K562 (cell line): Measurements from ENCODE around the gene ZC3H11A. TPM values are rescaled to one million over a fixed set of nuclear protein-coding genes. Genes with fewer than 3 reads are reported as not detected.

Experiments used
- ATAC-seq: fragments of 200-7000 bp; cut with Tn5 transposase; 3 replicates; pipeline ENCODE4 v1.9.1; 2020; ENCODE audit warnings: moderate library complexity
- BruUV-seq: library from RNA; stranded (reverse); fragments of 400-500 nt; replicated peaks from 2 replicates; lab custom pipeline; 2021; lab: Mats Ljungman, UMichigan
- CTCF ChIA-PET: fragments of 300-600 bp; formaldehyde crosslinking; extraction: SDS; loops from one replicate; lab custom pipeline; 2021; ENCODE audit warnings: low intra/inter-chr PET ratio; lab: Yijun Ruan, JAX
- POLR2A ChIA-PET: fragments of 300-600, 350-650 bp; sonication (Branson Sonifier 250); formaldehyde crosslinking; extraction: SDS; loops from one replicate; lab custom pipeline; 2021; ENCODE audit warnings: antibody characterized with exemption, inconsistent platforms; lab: Yijun Ruan, JAX
- DNase-seq, 4 experiments: peaks; one replicate each; pipeline versions ENCODE4 v3.0.0 to v3.0.0-alpha.2; 2011 to 2018; ENCODE audit warnings: low spot score in 3 of 4, mixed read lengths in 3 of 4; ENCODE audit errors: extremely low read depth in 1 of 4
- FAIRE-seq: peaks from 2 replicates; lab custom pipeline; 2011; peaks lifted over from hg19 to GRCh38; lab: Jason Lieb, UNC
- H2AFZ ChIP-seq: 2 replicates; pipeline ENCODE4 v1.6.0; 2011; ENCODE audit warnings: low read depth, low read length, control low read depth, inconsistent platforms
- H3K27ac ChIP-seq: fragments of 200-600 bp; 3 replicates; pipeline ENCODE4 v1.8.0; 2011; ENCODE audit warnings: low read depth, mild to moderate bottlenecking, control low read depth, inconsistent platforms, low read length, moderate library complexity, mixed read lengths; ENCODE audit errors: extremely low read depth
- H3K27me3 ChIP-seq, 2 experiments: fragments of 300-600 bp in 1 of 2; 2 replicates in 1 of 2; 3 replicates in 1 of 2; pipeline versions ENCODE4 v1.6.0 to v1.8.0; 2011; ENCODE audit warnings: inconsistent platforms in 2 of 2, low read length in 2 of 2, mild to moderate bottlenecking in 1 of 2, mixed read lengths in 1 of 2, moderate library complexity in 1 of 2; ENCODE audit not compliant: control insufficient read depth in 2 of 2, insufficient read depth in 2 of 2
- H3K36me3 ChIP-seq: fragments of 300-600 bp; 3 replicates; pipeline ENCODE4 v1.8.0; 2011; ENCODE audit warnings: mild to moderate bottlenecking, low read length, inconsistent platforms; ENCODE audit not compliant: control insufficient read depth, insufficient read depth
- H3K4me1 ChIP-seq, 2 experiments: fragments of 200-600 bp in 1 of 2; replicated peaks in 1 of 2; 2 replicates in 1 of 2; 3 replicates in 1 of 2; pipeline versions ENCODE4 v1.5.1 to v1.8.0; 2011; ENCODE audit warnings: inconsistent platforms in 2 of 2, low read length in 2 of 2, mild to moderate bottlenecking in 1 of 2, mixed read lengths in 1 of 2, moderate library complexity in 1 of 2; ENCODE audit not compliant: control insufficient read depth in 2 of 2, insufficient read depth in 2 of 2
- H3K4me2 ChIP-seq: 2 replicates; pipeline ENCODE4 v1.6.1; 2011; ENCODE audit warnings: low read length, control low read depth, inconsistent platforms, mixed read lengths; ENCODE audit not compliant: insufficient read depth
- H3K4me3 ChIP-seq: fragments of 200-600 bp; sonication (generic), shearing (Covaris generic); 2 replicates; pipeline ENCODE4 v1.5.1; 2016; ENCODE audit warnings: control low read depth, inconsistent platforms
- H3K79me2 ChIP-seq: fragments of 200-600 bp; 3 replicates; pipeline ENCODE4 v1.8.0; 2011; ENCODE audit warnings: low read length, inconsistent platforms; ENCODE audit not compliant: control insufficient read depth, insufficient read depth
- H3K9ac ChIP-seq, 2 experiments: 2 replicates each; pipeline versions ENCODE4 v1.6.0 to v1.6.1; 2011; ENCODE audit warnings: low read depth in 2 of 2, low read length in 2 of 2, control low read depth in 1 of 2, inconsistent platforms in 1 of 2, mild to moderate bottlenecking in 1 of 2, mixed read lengths in 1 of 2; ENCODE audit not compliant: insufficient read depth in 1 of 2
- H3K9me1 ChIP-seq: one replicate; pipeline ENCODE4 v1.6.0; 2011; ENCODE audit warnings: inconsistent platforms, mild to moderate bottlenecking, low read length, moderate library complexity; ENCODE audit not compliant: control insufficient read depth, insufficient read depth
- H3K9me3 ChIP-seq: replicated peaks from 2 replicates; pipeline ENCODE4 v1.5.1; 2011; ENCODE audit warnings: low read depth, low read length, inconsistent platforms; ENCODE audit not compliant: control insufficient read depth, insufficient read depth
- H4K20me1 ChIP-seq: replicated peaks from 2 replicates; pipeline ENCODE4 v1.6.1; 2011; ENCODE audit warnings: low read length, inconsistent platforms, mixed read lengths; ENCODE audit not compliant: control insufficient read depth, insufficient read depth
- FIP1L1 ChIP-seq: fragments of 200-400 bp; formaldehyde crosslinking; IDR thresholded peaks from 2 replicates; pipeline ENCODE4 v1.6.1; 2018; ENCODE audit warnings: mild to moderate bottlenecking, low read depth, low read length; ENCODE audit not compliant: poor library complexity, severe bottlenecking
- IRF9 ChIP-seq: fragments of 450-650 bp; IDR thresholded peaks from 2 replicates; pipeline ENCODE4 v1.6.1; 2016; ENCODE audit warnings: missing biosample characterization, missing genetic modification characterization
- MEIS2 ChIP-seq: fragments of 450-650 bp; IDR thresholded peaks from 2 replicates; pipeline ENCODE4 v1.6.1; 2014; ENCODE audit warnings: mild to moderate bottlenecking; ENCODE audit not compliant: partially characterized antibody
- NR2C2 ChIP-seq, 2 experiments: fragments of 200-800 bp in 1 of 2; sonication (Bioruptor generic) in 1 of 2; sonication (generic) in 1 of 2; formaldehyde crosslinking in 1 of 2; IDR thresholded peaks; 2 replicates each; pipeline versions ENCODE4 v1.6.1 to v1.8.0; 2016 to 2022; ENCODE audit warnings: mild to moderate bottlenecking in 1 of 2, missing compliant biosample characterization in 1 of 2, missing genetic modification characterization in 1 of 2, missing genetic modification reagents in 1 of 2
- PBX2 ChIP-seq, 2 experiments: IDR thresholded peaks in 1 of 2; conservative IDR thresholded peaks in 1 of 2; 2 replicates each; pipeline ENCODE4 v1.6.1; 2016; ENCODE audit warnings: low read depth in 2 of 2, mild to moderate bottlenecking in 1 of 2, missing compliant biosample characterization in 1 of 2, missing genetic modification characterization in 1 of 2, moderate library complexity in 1 of 2
- PKNOX1 ChIP-seq: fragments of 450-650 bp; IDR thresholded peaks from 2 replicates; pipeline ENCODE4 v1.6.1; 2016
- POLR3G ChIP-seq: IDR thresholded peaks from 2 replicates; pipeline ENCODE4 v1.6.1; 2011; ENCODE audit not compliant: insufficient read length, insufficient replicate concordance; ENCODE audit errors: extremely low read depth
- WGBS: fragments of 100-300 bp; shearing (Covaris generic); methylation state at CpG from one replicate; pipeline ENCODE4 v1.1.6; 2016; ENCODE audit warnings: low coverage, mixed read lengths; ENCODE audit not compliant: insufficient coverage; ENCODE audit errors: missing lambda C conversion rate; 5-methylcytosine and 5-hydroxymethylcytosine counted together
- in situ Hi-C: fragments of 300-500 bp; cut with MboI; formaldehyde crosslinking; loops from 4 replicates; pipeline ENCODE4 v1.15.0; 2018; ENCODE audit warnings: inconsistent platforms, mixed read lengths
- intact Hi-C: fragments of 100-400 bp; cut with micrococcal nuclease; formaldehyde crosslinking; loops from 2 replicates; pipeline ENCODE4 v1.14.2; 2022
- polyA plus RNA-seq, 8 experiments: library from polyadenylated mRNA; depleted of rRNA in 4 of 8; stranded (reverse) in 5 of 8; unstranded in 3 of 8; fragments of >200 nt; fragmentation: Nextera tagmentation in 2 of 8; fragmentation: Illumina TruSeq in 1 of 8; extraction: Ambion mirVana in 2 of 8; extraction: Trizol in 1 of 8; gene quantifications; 2 replicates each; pipeline versions ENCODE4 v1.2.1 to v1.2.3, GENCODE V29; 2011 to 2014; ENCODE audit warnings: inconsistent platforms in 1 of 8, missing spikeins in 1 of 8
- total RNA-seq, 7 experiments: library from RNA; depleted of rRNA in 6 of 7; stranded (reverse); fragments of >200 nt in 6 of 7; fragmentation: Illumina TruSeq in 2 of 7; extraction: Trizol in 2 of 7; gene quantifications; 2 replicates each; pipeline versions ENCODE4 v1.2.1 to v1.2.3, GENCODE V29; 2011 to 2021; ENCODE audit warnings: low replicate concordance in 1 of 7
- TF ChIP-seq, protein P1 (sequence below), 3 experiments: IDR thresholded peaks in 2 of 3; conservative IDR thresholded peaks in 1 of 3; 2 replicates each; pipeline ENCODE4 v1.5.1; 2011 to 2012; ENCODE audit warnings: low read length in 3 of 3, mild to moderate bottlenecking in 3 of 3, control low read depth in 2 of 3, improper control_type of control experiment in 1 of 3, inconsistent platforms in 1 of 3, low read depth in 1 of 3, mixed read lengths in 1 of 3, moderate library complexity in 1 of 3; ENCODE audit not compliant: insufficient read depth in 2 of 3

Gene ZC3H11A
- total and polyA plus RNA-seq, 9 of the 15 experiments (the other 6 are each of a cell fraction or from before 2014, with no cell fraction given), result 34.2 to 137 (median 102) TPM

- Histone ChIP-seq H3K4me1 (peaks cover 4 to 12% of the 10 kb centered on the region in 2 experiments; a peak in 4 of 5 replicates), H3K4me2 (no peak overlapping the region), H2AFZ (no peak overlapping the region), H3K9me1 (no peaks in the 10 kb centered on the region), H3K27me3 (peaks cover 31 to 32% of the 10 kb centered on the region in 2 experiments), H3K9me3 (no peaks in the 10 kb centered on the region), H3K9ac (no peak overlapping the region), H3K36me3 (no peaks in the 10 kb centered on the region), H4K20me1 (no peaks in the 10 kb centered on the region), H3K4me3 (no peak overlapping the region), H3K27ac (no peak overlapping the region), H3K79me2 (no peaks in the 10 kb centered on the region)
- intact Hi-C loops (no loop called here), in situ Hi-C loops (no loop called here)
- 19% methylated on average over 6 of the region's 6 CpGs for WGBS
- DNase-seq (peak in 1 of 4 experiments; percentile 9), FAIRE-seq (no peak), ATAC-seq (0 out of 3 replicates have a peak, but pooled peaks have one; percentile 12)
- ChIA-PET CTCF (no interaction called here), POLR2A (interaction anchor here (0.6 kb wide), 1 partner anchor 19 kb away, joined by 3 read pairs; no protein-coding TSS in a partner anchor)
- TF ChIP-seq PKNOX1 (peak; percentile 47), MEIS2 (peak; percentile 68), IRF9 (tag) (no peak), FIP1L1 (no peak), POLR3G (no peak), NR2C2 (CRISPR knock-in tag; IDR thresholded peaks at IDR 0.05) (no peak), NR2C2 (tag; IDR thresholded peaks at IDR 0.05) (0 out of 2 replicates have a peak, but pooled peaks have one; percentile 3), PBX2 (CRISPR knock-in tag; IDR thresholded peaks at IDR 0.05; ENCODE audit: low read depth) (no peak), PBX2 (tag; conservative IDR thresholded peaks at IDR 0.05; ENCODE audit: low read depth) (peak; percentile 80)
- TF ChIP-seq, protein P1, sequence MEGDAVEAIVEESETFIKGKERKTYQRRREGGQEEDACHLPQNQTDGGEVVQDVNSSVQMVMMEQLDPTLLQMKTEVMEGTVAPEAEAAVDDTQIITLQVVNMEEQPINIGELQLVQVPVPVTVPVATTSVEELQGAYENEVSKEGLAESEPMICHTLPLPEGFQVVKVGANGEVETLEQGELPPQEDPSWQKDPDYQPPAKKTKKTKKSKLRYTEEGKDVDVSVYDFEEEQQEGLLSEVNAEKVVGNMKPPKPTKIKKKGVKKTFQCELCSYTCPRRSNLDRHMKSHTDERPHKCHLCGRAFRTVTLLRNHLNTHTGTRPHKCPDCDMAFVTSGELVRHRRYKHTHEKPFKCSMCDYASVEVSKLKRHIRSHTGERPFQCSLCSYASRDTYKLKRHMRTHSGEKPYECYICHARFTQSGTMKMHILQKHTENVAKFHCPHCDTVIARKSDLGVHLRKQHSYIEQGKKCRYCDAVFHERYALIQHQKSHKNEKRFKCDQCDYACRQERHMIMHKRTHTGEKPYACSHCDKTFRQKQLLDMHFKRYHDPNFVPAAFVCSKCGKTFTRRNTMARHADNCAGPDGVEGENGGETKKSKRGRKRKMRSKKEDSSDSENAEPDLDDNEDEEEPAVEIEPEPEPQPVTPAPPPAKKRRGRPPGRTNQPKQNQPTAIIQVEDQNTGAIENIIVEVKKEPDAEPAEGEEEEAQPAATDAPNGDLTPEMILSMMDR (IDR thresholded peaks at IDR 0.05 in 2 of 3, conservative IDR thresholded peaks at IDR 0.05 in 1 of 3; ENCODE audit: insufficient read depth in 2 of 3, low read depth in 1 of 3, low read length in 3 of 3), result no peak
- BruUV-seq, result no TSS peak
Measured at GRCh38 chr1:203768256-203768655, 27.2 kb upstream of the ZC3H11A start.
